Aorta (tissue), 5 donors: ENCODE results near the gene PSMB5. TPM values are rescaled to one million over a fixed set of nuclear protein-coding genes. Genes with fewer than 3 reads are reported as not detected.

ENCODE experiments used
- ATAC-seq: fragments of 200-7000 bp; cut with Tn5 transposase; one replicate; pipeline ENCODE4 v1.9.1; 2022; ENCODE audit warnings: moderate library complexity; ENCODE audit not compliant: low FRiP score
- DNase-seq, 2 donors: peaks; one replicate each; pipeline ENCODE4 v3.0.0-alpha.2; 2020
- H3K27ac ChIP-seq, 2 donors: one replicate each; pipeline ENCODE4 v1.5.1; 2013; ENCODE audit warnings: low read length in 2 of 2, mild to moderate bottlenecking in 2 of 2, moderate library complexity in 2 of 2, control low read depth in 1 of 2, inconsistent platforms in 1 of 2, low read depth in 1 of 2
- H3K27me3 ChIP-seq, 2 donors: one replicate each; pipeline ENCODE4 v1.6.1; 2013; ENCODE audit warnings: control low read depth in 1 of 2, low read length in 1 of 2, mild to moderate bottlenecking in 1 of 2, moderate library complexity in 1 of 2; ENCODE audit not compliant: insufficient read depth in 2 of 2, control insufficient read depth in 1 of 2
- H3K36me3 ChIP-seq, 2 donors: one replicate each; pipeline ENCODE4 v1.6.1; 2013; ENCODE audit warnings: control low read depth in 1 of 2, low read length in 1 of 2, mild to moderate bottlenecking in 1 of 2; ENCODE audit not compliant: insufficient read depth in 2 of 2, control insufficient read depth in 1 of 2
- H3K4me1 ChIP-seq, 2 donors: one replicate each; pipeline ENCODE4 v1.6.1; 2013; ENCODE audit warnings: low read length in 2 of 2, control low read depth in 1 of 2, mild to moderate bottlenecking in 1 of 2, moderate library complexity in 1 of 2; ENCODE audit not compliant: insufficient read depth in 2 of 2, control insufficient read depth in 1 of 2
- H3K4me3 ChIP-seq, 2 donors: one replicate each; pipeline ENCODE4 v1.5.1; 2013; ENCODE audit warnings: low read length in 2 of 2, control low read depth in 1 of 2, mild to moderate bottlenecking in 1 of 2
- H3K9me3 ChIP-seq: one replicate; pipeline ENCODE4 v1.6.1; 2013; ENCODE audit warnings: mild to moderate bottlenecking, low read length; ENCODE audit not compliant: control insufficient read depth
- WGBS, 2 donors: extraction: QIAGEN DNeasy Blood & Tissue Kit; methylation state at CpG; one replicate each; pipeline ENCODE4 v1.1.7; 2013; 5-methylcytosine and 5-hydroxymethylcytosine counted together
- intact Hi-C, 2 donors: fragments of 100-400 bp; cut with DNase I; formaldehyde crosslinking; loops; one replicate each; pipeline versions ENCODE4 v1.14.2 to v1.15.0; 2022
- polyA plus RNA-seq, 2 donors: library from polyadenylated mRNA; stranded (reverse); fragments of 200-250 nt; gene quantifications; one replicate each; pipeline ENCODE4 v1.2.3, GENCODE V29; 2013
- total RNA-seq, 2 donors: library from RNA; stranded (reverse); fragmentation: NEBNext Ultra II Directional; extraction: Animal tissue kit (Norgen Biotek cat#: 25700); gene quantifications; one replicate each; pipeline ENCODE4 v1.2.1, GENCODE V29; 2021
- donor health status: healthy with polysubstance abuse.
- donor health status: Bipolar disorder and iron deficiency.
- donor health status: DM: no; HTN: no; CAD: no.
- donor health status: DM: no; HTN: no; CAD: no.
- donor health status: DM: yes; HTN: yes; CAD: no.

The PSMB5 gene
- total and polyA plus RNA-seq, 4 donors, result 67.7 to 116 (median 85.8) TPM

GRCh38 chr14:23071244-23071920 lies 36.7 kb upstream of the PSMB5 start:
- H3K27me3 ChIP-seq, result no peaks in the 10 kb centered on the region
- H3K27ac ChIP-seq, result no peak overlapping the region
- intact Hi-C loops, result no loop called here
- no peaks in the 10 kb centered on the region for H3K9me3 ChIP-seq
- DNase-seq (peak; percentile 90 to 91), ATAC-seq (peak; percentile 92)
- H3K4me1 ChIP-seq, result no peaks in the 10 kb centered on the region
- H3K4me3 ChIP-seq, result peak overlapping the region; percentile 59 to 62
- peaks cover 5 to 12% of the 10 kb centered on the region in 2 donors for H3K36me3 ChIP-seq
- 1% methylated on average over 14 of the region's 14 CpGs for WGBS, 2 donors

- intact Hi-C loops, result no loop called here
- DNase-seq (no peak), ATAC-seq (no peak)
- no peak overlapping the region for H3K27ac ChIP-seq
- no peaks in the 10 kb centered on the region for H3K9me3 ChIP-seq
- WGBS, 2 donors, result 10 to 11% methylated on average over 10 of the region's 10 CpGs
- peak overlapping the region in 1 of 2 donors; percentile 59 for H3K4me3 ChIP-seq
- no peaks in the 10 kb centered on the region for H3K4me1 ChIP-seq
- peaks cover 4 to 7% of the 10 kb centered on the region in 2 donors for H3K36me3 ChIP-seq
- no peaks in the 10 kb centered on the region for H3K27me3 ChIP-seq
Observed at GRCh38 chr14:23070262-23071129, 35.8 kb upstream of the PSMB5 start.

- Histone ChIP-seq H3K4me1 (no peaks in the 10 kb centered on the region), H3K4me3 (no peak overlapping the region), H3K27me3 (no peaks in the 10 kb centered on the region), H3K9me3 (no peaks in the 10 kb centered on the region), H3K27ac (no peak overlapping the region), H3K36me3 (peaks cover 4 to 7% of the 10 kb centered on the region in 2 donors)
- 77 to 85% methylated on average over 3 to 4 of the region's 4 CpGs for WGBS, 2 donors
- no peak for ATAC-seq
- no peak for DNase-seq
- intact Hi-C loops, result loop anchor here in 1 of 2 donors (5.0 kb wide), 1 partner anchor 38 kb away; no protein-coding TSS in a partner anchor
Observed at GRCh38 chr14:23069413-23069806, 34.7 kb upstream of the PSMB5 start.

- Histone ChIP-seq H3K9me3 (no peaks in the 10 kb centered on the region), H3K4me3 (no peak overlapping the region), H3K4me1 (no peaks in the 10 kb centered on the region), H3K27ac (no peak overlapping the region), H3K36me3 (peaks cover 4 to 7% of the 10 kb centered on the region in 2 donors), H3K27me3 (no peaks in the 10 kb centered on the region)
- ATAC-seq, result peak; percentile 88
- intact Hi-C loops, result loop anchor here in 1 of 2 donors (5.0 kb wide), 1 partner anchor 38 kb away; no protein-coding TSS in a partner anchor
- DNase-seq, result peak; percentile 79 to 82
- 21 to 27% methylated on average over 8 of the region's 8 CpGs for WGBS, 2 donors
Observed at GRCh38 chr14:23068789-23069412, 34.2 kb upstream of the PSMB5 start.

GRCh38 chr14:23067847-23068788 lies 33.4 kb upstream of the PSMB5 start:
- peaks cover 4 to 10% of the 10 kb centered on the region in 2 donors for H3K36me3 ChIP-seq
- intact Hi-C loops, result loop anchor here in 1 of 2 donors (5.0 kb wide), 1 partner anchor 39 kb away; no protein-coding TSS in a partner anchor
- no peak for ATAC-seq
- no peak for DNase-seq
- 66 to 70% methylated on average over 14 of the region's 14 CpGs for WGBS, 2 donors
- H3K4me3 ChIP-seq, result no peak overlapping the region
- H3K9me3 ChIP-seq, result no peaks in the 10 kb centered on the region
- no peaks in the 10 kb centered on the region for H3K4me1 ChIP-seq
- no peak overlapping the region for H3K27ac ChIP-seq
- no peaks in the 10 kb centered on the region for H3K27me3 ChIP-seq

GRCh38 chr14:23066855-23067744 lies 32.4 kb upstream of the PSMB5 start:
- ATAC-seq, result no peak
- Histone ChIP-seq H3K27me3 (no peaks in the 10 kb centered on the region), H3K9me3 (no peaks in the 10 kb centered on the region), H3K36me3 (peaks cover 6 to 13% of the 10 kb centered on the region in 2 donors), H3K4me1 (peaks cover 0 to 3% of the 10 kb centered on the region in 2 donors), H3K4me3 (no peak overlapping the region), H3K27ac (no peak overlapping the region)
- 82% methylated on average over 23 of the region's 23 CpGs for WGBS, 2 donors
- no peak for DNase-seq
- intact Hi-C loops, result loop anchor here in 1 of 2 donors (5.0 kb wide), 1 partner anchor 40 kb away; no protein-coding TSS in a partner anchor

GRCh38 chr14:23066368-23066767 lies 31.7 kb upstream of the PSMB5 start:
- WGBS, 2 donors, result 80 to 89% methylated on average over 3 of the region's 3 CpGs

More at GRCh38 chr14:23066368-23066767, 31.7 kb upstream of the PSMB5 start:
- H3K4me3 ChIP-seq, result no peak overlapping the region
- H3K27me3 ChIP-seq, result no peaks in the 10 kb centered on the region
- no peaks in the 10 kb centered on the region for H3K9me3 ChIP-seq
- ATAC-seq, result no peak
- peaks cover 6 to 13% of the 10 kb centered on the region in 2 donors for H3K36me3 ChIP-seq
- no peak for DNase-seq
- H3K27ac ChIP-seq, result no peak overlapping the region
- H3K4me1 ChIP-seq, result peaks cover 0 to 3% of the 10 kb centered on the region in 2 donors
- intact Hi-C loops, result loop anchor here in 1 of 2 donors (5.0 kb wide), 1 partner anchor 41 kb away; no protein-coding TSS in a partner anchor
